Osteocyte (in vitro differentiated cells): Measurements from ENCODE around the gene PARL. TPM values are rescaled to one million over a fixed set of nuclear protein-coding genes. Genes with fewer than 3 reads are reported as not detected.

Experiments used
- DNase-seq: peaks from one replicate; pipeline ENCODE4 v3.0.0; 2021; ENCODE audit warnings: mixed read lengths; ENCODE audit not compliant: unreplicated experiment; ENCODE audit errors: extremely low spot score
- H3K27ac Mint-ChIP-seq: one replicate; pipeline ENCODE4 v1.8.0; 2021; ENCODE audit warnings: mild to moderate bottlenecking, mixed read lengths; ENCODE audit not compliant: unreplicated experiment
- H3K27me3 Mint-ChIP-seq: one replicate; pipeline ENCODE4 v1.8.0; 2021; ENCODE audit warnings: mixed read lengths; ENCODE audit not compliant: unreplicated experiment
- H3K36me3 Mint-ChIP-seq: one replicate; pipeline ENCODE4 v1.8.0; 2021; ENCODE audit warnings: mixed read lengths; ENCODE audit not compliant: unreplicated experiment
- H3K4me1 Mint-ChIP-seq: one replicate; pipeline ENCODE4 v1.8.0; 2021; ENCODE audit warnings: mixed read lengths; ENCODE audit not compliant: unreplicated experiment
- H3K4me3 Mint-ChIP-seq: one replicate; pipeline ENCODE4 v1.8.0; 2021; ENCODE audit warnings: mild to moderate bottlenecking, moderate library complexity, mixed read lengths; ENCODE audit not compliant: unreplicated experiment
- H3K9me3 Mint-ChIP-seq: one replicate; pipeline ENCODE4 v1.8.0; 2021; ENCODE audit warnings: mixed read lengths; ENCODE audit not compliant: unreplicated experiment
- total RNA-seq: library from RNA; stranded (reverse); gene quantifications from 2 replicates; pipeline ENCODE4 v1.2.1, GENCODE V29; 2021
- TF ChIP-seq, protein P1 (sequence below): fragments of 200-600 bp; sonication (generic); IDR thresholded peaks from 2 replicates; pipeline ENCODE4 v1.5.0; 2021; ENCODE audit warnings: antibody characterized with exemption, mild to moderate bottlenecking, moderate library complexity

The PARL gene
- total RNA-seq, 1 donor from 2014 or later: 45.5 TPM

DNA sequence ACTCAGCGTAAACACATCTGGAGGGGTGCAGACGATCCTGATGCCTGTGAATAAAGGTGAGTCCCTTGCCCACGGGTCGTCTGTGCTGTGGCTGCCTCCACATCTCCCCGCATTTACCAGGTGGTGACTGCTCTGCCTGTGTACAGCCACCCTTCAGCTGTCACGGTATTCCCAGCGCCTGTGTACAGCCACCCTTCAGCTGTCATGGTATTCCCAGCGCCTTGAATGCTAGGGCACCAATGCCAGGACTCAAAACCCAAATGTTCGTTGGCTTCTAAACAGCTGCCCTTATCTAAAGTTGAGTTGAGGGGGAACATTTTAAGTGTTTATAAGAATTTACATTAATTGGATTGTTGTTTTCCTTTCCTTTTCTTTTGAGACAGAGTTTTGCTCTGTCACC is 86.7 kb downstream of the PARL start:
- no peak for DNase-seq
- Mint-ChIP-seq H3K27me3 (no peaks in the 10 kb centered on the region), H3K9me3 (no peaks in the 10 kb centered on the region), H3K27ac (no peak overlapping the region), H3K4me1 (no peaks in the 10 kb centered on the region), H3K36me3 (peaks cover 47% of the 10 kb centered on the region), H3K4me3 (no peak overlapping the region)
- TF ChIP-seq, protein P1, sequence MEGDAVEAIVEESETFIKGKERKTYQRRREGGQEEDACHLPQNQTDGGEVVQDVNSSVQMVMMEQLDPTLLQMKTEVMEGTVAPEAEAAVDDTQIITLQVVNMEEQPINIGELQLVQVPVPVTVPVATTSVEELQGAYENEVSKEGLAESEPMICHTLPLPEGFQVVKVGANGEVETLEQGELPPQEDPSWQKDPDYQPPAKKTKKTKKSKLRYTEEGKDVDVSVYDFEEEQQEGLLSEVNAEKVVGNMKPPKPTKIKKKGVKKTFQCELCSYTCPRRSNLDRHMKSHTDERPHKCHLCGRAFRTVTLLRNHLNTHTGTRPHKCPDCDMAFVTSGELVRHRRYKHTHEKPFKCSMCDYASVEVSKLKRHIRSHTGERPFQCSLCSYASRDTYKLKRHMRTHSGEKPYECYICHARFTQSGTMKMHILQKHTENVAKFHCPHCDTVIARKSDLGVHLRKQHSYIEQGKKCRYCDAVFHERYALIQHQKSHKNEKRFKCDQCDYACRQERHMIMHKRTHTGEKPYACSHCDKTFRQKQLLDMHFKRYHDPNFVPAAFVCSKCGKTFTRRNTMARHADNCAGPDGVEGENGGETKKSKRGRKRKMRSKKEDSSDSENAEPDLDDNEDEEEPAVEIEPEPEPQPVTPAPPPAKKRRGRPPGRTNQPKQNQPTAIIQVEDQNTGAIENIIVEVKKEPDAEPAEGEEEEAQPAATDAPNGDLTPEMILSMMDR: no peak

DNA sequence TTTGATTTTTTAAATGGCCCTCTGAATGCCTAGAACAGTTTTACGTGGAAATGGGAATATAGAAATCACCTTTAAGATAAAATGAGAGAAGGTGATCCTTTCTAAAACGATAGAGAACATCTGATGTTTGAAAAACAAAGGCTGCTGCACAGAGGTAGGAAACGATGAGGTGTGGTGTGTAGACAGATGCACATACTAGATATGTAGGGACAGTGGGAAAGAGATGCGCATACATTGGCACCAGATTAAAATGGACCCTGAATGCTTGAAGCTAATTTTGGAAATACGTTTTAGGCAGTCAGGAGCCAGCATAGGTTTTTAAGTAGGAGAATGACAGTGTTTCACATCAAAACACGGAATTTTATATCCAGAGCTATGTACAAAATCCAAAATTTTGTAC is 88.3 kb downstream of the PARL start:
- Mint-ChIP-seq H3K4me1 (no peaks in the 10 kb centered on the region), H3K36me3 (peaks cover 47% of the 10 kb centered on the region), H3K9me3 (no peaks in the 10 kb centered on the region), H3K27me3 (no peaks in the 10 kb centered on the region), H3K4me3 (no peak overlapping the region), H3K27ac (no peak overlapping the region)
- no peak for DNase-seq
- TF ChIP-seq, protein P1: no peak

DNA sequence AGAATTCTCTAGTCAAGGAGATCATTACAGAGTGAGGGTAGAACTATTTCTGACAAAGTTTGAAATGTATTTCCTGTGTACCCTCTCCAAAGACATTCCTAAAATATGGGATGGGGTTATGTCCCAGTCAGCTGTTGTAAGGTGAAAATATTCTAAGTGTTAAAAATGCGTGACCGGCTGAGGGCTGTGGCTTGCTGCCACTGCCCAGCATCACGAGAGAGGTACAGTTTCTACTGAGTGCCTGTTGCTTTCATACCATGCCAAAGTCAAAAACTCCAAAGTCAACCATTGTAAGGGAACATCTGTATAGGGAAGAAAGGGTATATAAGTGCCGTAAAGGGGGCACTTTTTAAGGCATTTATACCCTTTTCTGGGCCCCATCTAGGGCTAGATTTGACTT is 90.2 kb downstream of the PARL start:
- no peak for DNase-seq
- TF ChIP-seq, protein P1: no peak
- no peak overlapping the region for H3K27ac Mint-ChIP-seq
- peaks cover 50% of the 10 kb centered on the region for H3K36me3 Mint-ChIP-seq
- H3K9me3 Mint-ChIP-seq: no peaks in the 10 kb centered on the region
- H3K4me1 Mint-ChIP-seq: no peaks in the 10 kb centered on the region
- no peak overlapping the region for H3K4me3 Mint-ChIP-seq
- no peaks in the 10 kb centered on the region for H3K27me3 Mint-ChIP-seq

DNA sequence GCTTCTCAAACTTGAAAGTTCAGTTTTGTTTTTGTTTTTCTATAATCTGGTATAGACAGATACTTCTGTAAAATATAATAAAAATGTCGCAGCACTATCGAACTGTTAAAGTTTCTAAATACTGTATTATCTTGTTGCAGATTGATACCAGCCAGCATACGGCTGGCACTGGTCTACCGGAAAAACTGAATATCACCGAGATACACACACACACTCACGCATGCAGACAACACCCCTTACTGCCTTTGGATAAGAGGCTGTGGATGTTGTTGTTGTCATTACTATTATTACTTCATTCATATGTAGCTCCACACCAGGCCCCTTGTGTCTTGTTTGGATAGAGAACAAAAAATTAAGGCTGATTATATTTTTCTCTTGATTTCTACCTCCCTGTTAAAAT is 91.7 kb downstream of the PARL start:
- H3K4me1 Mint-ChIP-seq: no peaks in the 10 kb centered on the region
- peaks cover 50% of the 10 kb centered on the region for H3K36me3 Mint-ChIP-seq
- H3K27ac Mint-ChIP-seq: no peak overlapping the region
- H3K9me3 Mint-ChIP-seq: no peaks in the 10 kb centered on the region
- TF ChIP-seq, protein P1: no peak
- DNase-seq: no peak
- H3K4me3 Mint-ChIP-seq: no peak overlapping the region
- no peaks in the 10 kb centered on the region for H3K27me3 Mint-ChIP-seq

DNA sequence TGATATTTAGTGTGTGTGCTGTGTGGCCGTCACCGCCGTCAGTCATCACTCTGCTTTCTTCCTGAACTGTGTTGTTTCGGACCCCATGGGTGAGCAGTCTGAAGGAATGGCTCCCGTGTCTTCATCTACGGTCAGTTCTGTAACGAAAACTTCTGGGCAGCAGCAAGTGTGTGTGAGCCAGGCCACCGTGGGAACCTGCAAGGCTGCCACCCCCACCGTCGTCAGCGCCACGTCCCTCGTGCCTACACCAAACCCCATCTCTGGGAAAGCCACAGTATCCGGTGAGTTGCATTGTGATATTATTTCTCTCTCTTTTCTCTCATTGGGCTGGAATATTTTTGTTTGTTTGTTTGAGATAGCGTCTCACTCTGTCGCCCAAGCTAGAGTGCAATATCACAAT is 94.0 kb downstream of the PARL start:
- H3K27me3 Mint-ChIP-seq: no peaks in the 10 kb centered on the region
- H3K4me3 Mint-ChIP-seq: no peak overlapping the region
- DNase-seq: no peak
- H3K36me3 Mint-ChIP-seq: peaks cover 62% of the 10 kb centered on the region
- TF ChIP-seq, protein P1: no peak
- no peak overlapping the region for H3K27ac Mint-ChIP-seq
- H3K9me3 Mint-ChIP-seq: no peaks in the 10 kb centered on the region
- no peaks in the 10 kb centered on the region for H3K4me1 Mint-ChIP-seq
